Putamen (tissue), 1 donor: Measurements from ENCODE around the gene SKOR1.
A peak's percentile ranks its signal among the peaks of the same experiment; 100 is the strongest.

Source experiments
- DNase-seq: peaks from one replicate; pipeline ENCODE4 v3.0.0-alpha.2; 2016; ENCODE audit warnings: low spot score

The SKOR1 gene

GRCh38 chr15:67832031-67832551, 6.8 kb downstream of the SKOR1 start:
- DNase-seq: no peak

- no peak for DNase-seq
Measured at GRCh38 chr15:67832897-67833709, 7.8 kb downstream of the SKOR1 start.

GRCh38 chr15:67833710-67834511, 8.6 kb downstream of the SKOR1 start:
- DNase-seq: no peak

GRCh38 chr15:67834581-67835296, 9.4 kb downstream of the SKOR1 start:
- DNase-seq: no peak

DNA sequence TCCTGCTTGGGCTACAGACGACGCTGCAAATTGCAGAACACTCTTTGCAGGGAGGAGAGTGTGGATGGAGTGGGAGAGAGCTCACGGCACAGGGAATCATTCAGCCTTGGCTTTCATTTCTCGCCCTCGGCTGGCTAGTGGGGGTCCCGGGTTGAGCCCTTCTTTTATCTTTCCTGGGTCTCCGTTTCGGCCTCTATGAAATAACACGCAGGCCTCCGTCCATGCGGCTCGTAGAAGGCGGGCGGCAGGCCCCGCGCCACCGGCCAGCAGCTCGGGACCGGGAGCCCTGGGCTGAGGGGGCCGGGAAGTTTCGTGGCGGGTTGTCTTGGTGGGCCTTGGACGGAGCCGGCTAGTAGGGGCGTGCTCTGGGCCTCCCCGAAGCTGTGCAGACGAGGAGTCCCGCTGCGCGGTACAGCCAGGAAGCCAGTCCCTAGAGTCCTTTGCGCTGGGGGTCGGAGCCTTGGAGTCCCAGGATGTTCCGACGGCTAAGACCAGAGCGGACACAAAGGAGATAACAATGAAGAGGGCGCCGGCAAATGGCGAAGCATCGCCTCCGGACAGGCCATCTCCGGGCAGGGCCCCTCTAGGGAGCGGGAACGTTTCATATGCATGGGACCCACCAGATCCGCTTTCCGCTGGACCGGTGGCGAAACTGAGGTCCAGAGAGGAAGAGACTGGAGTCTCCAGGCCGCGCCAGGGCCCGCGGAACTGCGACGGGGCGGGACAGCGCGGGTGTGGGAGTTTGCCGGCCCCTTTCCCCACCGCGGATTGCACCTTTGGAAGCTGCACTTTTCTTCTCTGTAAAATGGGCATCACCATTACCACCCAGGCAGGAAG, 10.2 kb downstream of the SKOR1 start:
- no peak for DNase-seq

GRCh38 chr15:67836134-67836455, 10.8 kb downstream of the SKOR1 start:
- DNase-seq: no peak

GRCh38 chr15:67836477-67836876, 11.2 kb downstream of the SKOR1 start:
- peak; percentile 30 for DNase-seq

DNA sequence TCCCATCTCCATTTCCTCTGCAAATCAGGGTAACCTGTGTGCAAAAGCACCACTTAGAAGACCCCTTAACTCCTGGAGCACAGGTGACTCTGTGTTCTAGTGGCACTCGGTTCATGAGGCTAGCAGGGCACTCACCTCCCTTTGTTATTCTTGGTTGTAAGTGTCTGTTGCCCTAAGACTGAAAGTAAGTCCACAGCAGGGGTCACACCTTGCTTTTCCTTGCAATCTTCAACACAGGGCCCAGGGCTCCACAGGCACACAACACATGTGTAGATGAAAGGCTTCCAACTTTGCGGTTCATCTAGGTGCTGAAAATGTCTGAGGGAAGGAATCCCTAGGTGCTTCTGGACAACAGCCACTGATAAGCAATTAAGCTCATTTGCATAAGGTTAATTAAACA, 11.6 kb downstream of the SKOR1 start:
- no peak for DNase-seq

GRCh38 chr15:67838789-67839332, 13.6 kb downstream of the SKOR1 start:
- DNase-seq: peak; percentile 54

DNA sequence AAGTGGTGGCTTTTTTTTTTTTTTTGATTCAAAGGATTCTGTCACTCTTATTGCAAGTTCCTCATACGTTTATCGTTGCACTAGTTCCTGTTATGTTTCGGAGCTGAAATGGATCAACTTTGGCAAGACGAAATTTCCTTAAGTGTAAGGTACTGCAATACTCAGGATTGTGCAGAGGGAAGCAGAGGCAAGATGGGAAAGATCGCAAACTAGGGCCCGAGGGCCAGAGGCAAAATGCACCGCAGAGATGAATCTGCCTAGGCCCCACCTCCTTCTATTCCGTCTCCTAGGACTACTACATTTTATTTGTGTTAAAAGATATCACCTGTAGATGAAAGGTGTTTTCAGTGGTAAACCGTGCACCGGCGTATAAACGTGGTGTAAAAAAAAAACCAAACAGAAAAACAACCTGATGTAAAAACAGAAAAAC, 14.2 kb downstream of the SKOR1 start:
- DNase-seq: peak; percentile 71

- DNase-seq: peak; percentile 94
Measured at GRCh38 chr15:67839929-67840748, 14.8 kb downstream of the SKOR1 start, which contains the start of gene RNU6-1. Gene RNU6-1 (minus strand): TSS chr15:67840045.

DNA sequence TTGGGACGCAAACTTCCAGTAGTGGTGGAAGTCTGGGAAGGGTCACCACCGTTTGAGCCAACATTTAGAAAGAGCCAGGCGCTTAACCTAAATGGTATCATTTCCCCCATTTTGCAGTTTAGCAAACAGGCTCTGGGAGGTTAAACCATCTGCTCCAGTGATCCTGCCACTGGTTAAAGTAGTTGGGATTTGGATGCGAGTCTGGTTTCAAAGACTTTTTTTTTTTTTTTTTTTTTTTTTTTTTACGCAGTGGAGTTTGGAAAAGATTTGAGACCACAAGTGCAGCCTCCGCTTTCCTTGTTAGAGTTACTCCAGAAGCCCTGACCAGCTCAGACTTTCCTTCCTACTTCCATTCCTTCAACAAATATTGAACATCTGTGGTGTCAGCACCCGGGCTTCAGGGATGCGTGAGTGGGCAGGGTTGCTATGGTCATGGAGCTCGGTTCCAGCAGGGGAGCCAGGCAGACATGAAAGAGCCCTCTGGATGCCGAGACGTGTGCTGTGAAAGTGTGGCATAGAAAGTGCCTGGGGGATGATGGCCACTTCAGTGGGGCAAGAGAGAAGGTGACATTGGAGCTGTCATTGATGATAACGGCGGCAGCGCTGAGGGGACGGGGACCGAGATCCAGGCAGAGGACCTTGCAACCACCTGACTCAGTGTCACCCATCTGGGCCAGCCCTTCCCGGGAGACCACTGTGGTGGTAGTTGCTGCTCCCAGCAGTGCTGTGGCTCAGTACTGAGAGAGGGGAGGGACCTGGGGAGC, 15.6 kb downstream of the SKOR1 start:
- peak; percentile 20 for DNase-seq

GRCh38 chr15:67841513-67841762, 16.1 kb downstream of the SKOR1 start:
- no peak for DNase-seq

GRCh38 chr15:67843092-67843501, 17.8 kb downstream of the SKOR1 start:
- DNase-seq: no peak

DNA sequence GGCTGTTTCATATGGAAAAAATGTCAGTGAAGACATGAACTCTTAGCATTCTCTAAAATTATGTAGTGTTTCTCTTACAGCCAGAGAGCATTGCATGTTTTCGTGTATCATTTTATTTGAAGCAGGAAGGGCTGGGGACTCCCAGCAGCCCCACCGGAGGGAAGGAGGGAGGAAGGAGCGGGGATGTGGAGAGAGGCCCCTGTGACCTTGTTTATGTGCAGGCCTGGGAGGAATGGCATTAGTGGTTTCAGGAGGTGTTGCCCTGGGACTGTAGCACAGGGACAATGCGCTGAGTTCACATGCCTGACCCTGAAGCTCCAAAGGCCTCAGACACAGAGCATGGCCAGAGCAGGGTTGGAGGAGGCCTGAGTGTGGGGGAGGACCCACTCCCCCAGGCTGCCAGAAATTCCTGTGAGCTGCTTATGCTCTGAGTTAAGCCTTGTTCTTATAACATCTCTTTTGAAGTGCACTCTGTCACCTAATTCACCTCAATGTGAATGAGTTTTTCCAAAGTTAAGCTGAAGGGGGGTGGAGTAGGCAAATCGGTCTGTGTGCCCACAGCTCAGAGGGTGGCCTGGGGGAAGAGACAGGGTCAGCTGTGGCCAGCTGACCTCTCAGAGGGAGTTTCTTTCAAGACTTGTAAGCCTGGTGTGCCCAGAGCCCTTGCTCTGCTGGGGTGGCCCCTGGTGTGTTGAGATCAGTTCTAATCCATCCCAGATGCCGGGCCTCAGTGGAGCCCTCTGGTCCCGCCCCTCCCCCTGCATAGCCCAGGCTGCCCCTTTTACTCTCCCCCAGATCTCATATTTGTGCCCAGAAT, 18.5 kb downstream of the SKOR1 start:
- no peak for DNase-seq

DNA sequence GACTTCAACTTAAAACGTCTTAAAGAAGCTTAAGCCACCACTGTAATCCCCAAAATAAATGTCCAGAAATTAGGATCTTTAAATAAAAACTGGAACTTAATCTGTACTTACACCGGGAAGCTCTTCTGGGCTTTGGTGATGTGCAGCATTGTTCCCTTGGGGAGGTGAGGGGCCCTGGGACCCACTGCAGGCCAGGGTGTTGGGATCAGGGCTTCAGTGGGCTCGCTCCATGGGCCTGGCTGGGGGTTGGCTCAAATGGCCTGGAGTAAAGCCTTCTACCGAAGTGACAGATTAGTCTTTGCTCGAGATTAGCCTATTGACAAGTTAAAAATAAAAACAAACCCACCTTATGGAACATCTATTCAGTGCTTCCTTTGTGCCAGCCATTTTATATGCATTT, 20.7 kb downstream of the SKOR1 start:
- DNase-seq: no peak

GRCh38 chr15:67849538-67849937, 24.2 kb downstream of the SKOR1 start:
- DNase-seq: no peak

DNA sequence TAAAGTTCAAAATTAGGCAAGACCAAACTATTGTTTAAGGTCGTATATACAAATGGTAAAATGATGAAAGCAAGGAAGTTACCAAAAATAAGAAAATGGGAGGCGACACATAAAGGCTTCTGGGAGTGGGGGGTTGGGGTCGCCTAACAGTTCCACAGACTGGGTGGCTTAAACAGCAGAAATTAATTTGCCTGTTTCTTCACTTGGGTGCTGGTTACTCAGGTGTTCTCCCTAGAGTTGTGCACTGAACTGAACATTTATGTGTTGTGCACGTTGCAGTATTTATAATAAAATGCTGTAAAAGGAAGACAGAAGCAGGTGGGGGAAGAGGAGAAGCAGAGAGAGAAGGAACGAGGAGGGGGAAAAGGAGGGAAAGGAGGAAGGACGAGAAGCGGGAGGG, 25.0 kb downstream of the SKOR1 start:
- no peak for DNase-seq

- DNase-seq: no peak
Measured at GRCh38 chr15:67850994-67851571, 25.8 kb downstream of the SKOR1 start.
